Measurements from ENCODE around the gene SSBP2.
A peak's percentile ranks its signal among the peaks of the same experiment; 100 is the strongest.
"Not testable (repeated sequence)": the region's sequence is repeated elsewhere in the genome, so short reads cannot be mapped to it uniquely, and the experiment has no call there.

SSBP2 gene

GRCh38 chr5:81482595-81482994, 268.3 kb downstream of the SSBP2 start:
- DNase-seq (ENCODE audit: low read depth): no peak
- no peak for TF ChIP-seq CTCF (conservative IDR thresholded peaks at IDR 0.05; ENCODE audit: control insufficient read depth, insufficient read depth, low read depth, low read length)
- no peak overlapping the region for H3K4me3 ChIP-seq (ENCODE audit: control insufficient read depth, low read depth, low read length)

GRCh38 chr5:81473395-81473794, 277.5 kb downstream of the SSBP2 start:
- H3K4me3 ChIP-seq (ENCODE audit: control insufficient read depth, low read depth, low read length); DNase-seq (ENCODE audit: low read depth): not testable (repeated sequence)

DNA sequence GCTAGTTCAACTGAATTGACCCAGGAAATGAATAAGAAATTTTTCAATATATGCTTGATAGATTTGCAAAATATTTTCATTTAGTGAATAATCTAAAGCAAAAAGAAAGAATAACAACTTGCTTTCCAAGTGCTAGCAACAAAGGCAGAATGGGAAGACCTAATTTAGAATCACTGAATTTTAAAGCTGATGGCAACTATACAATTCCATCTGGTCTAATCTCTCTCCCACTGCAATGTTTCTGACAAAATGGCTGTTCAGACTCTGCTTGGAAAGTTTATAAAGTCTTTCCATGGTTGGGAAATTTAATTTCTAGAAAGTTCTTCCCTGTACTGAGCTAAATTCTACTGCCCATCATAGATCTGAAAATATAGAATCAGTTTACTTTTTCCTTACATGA, 281.2 kb downstream of the SSBP2 start:
- no peak overlapping the region for H3K4me3 ChIP-seq (ENCODE audit: control insufficient read depth, low read depth, low read length)
- no peak for TF ChIP-seq CTCF (conservative IDR thresholded peaks at IDR 0.05; ENCODE audit: control insufficient read depth, insufficient read depth, low read depth, low read length)
- DNase-seq (ENCODE audit: low read depth): no peak

GRCh38 chr5:81450940-81451339, 300.0 kb downstream of the SSBP2 start:
- H3K4me3 ChIP-seq (ENCODE audit: control insufficient read depth, low read depth, low read length): no peak overlapping the region
- DNase-seq (ENCODE audit: low read depth): peak; percentile 46
- TF ChIP-seq CTCF (conservative IDR thresholded peaks at IDR 0.05; ENCODE audit: control insufficient read depth, insufficient read depth, low read depth, low read length): no peak

- DNase-seq (ENCODE audit: low read depth): no peak
- no peak for TF ChIP-seq CTCF (conservative IDR thresholded peaks at IDR 0.05; ENCODE audit: control insufficient read depth, insufficient read depth, low read depth, low read length)
- no peak overlapping the region for H3K4me3 ChIP-seq (ENCODE audit: control insufficient read depth, low read depth, low read length)
Measured at GRCh38 chr5:81435023-81435422, 315.9 kb downstream of the SSBP2 start.

DNA sequence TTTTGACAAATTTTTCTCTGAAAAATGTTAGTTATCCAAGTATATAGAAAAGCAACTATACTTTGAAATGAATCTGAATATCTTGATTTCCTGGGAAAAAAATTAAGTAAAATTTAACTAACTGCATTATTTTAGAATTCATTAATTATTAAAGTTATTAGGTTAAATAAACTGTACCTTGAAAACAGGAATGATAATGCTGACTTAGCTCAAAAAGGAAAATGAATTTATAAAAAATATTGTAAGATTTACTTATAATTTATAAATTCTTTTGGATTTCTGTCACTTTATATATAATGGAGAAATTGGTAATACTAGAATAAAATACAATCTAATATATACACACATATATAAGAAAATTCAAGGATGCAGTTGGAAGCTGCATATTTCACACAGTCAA, 320.9 kb downstream of the SSBP2 start:
- DNase-seq (ENCODE audit: low read depth): no peak
- TF ChIP-seq CTCF (conservative IDR thresholded peaks at IDR 0.05; ENCODE audit: control insufficient read depth, insufficient read depth, low read depth, low read length): no peak
- no peak overlapping the region for H3K4me3 ChIP-seq (ENCODE audit: control insufficient read depth, low read depth, low read length)

DNA sequence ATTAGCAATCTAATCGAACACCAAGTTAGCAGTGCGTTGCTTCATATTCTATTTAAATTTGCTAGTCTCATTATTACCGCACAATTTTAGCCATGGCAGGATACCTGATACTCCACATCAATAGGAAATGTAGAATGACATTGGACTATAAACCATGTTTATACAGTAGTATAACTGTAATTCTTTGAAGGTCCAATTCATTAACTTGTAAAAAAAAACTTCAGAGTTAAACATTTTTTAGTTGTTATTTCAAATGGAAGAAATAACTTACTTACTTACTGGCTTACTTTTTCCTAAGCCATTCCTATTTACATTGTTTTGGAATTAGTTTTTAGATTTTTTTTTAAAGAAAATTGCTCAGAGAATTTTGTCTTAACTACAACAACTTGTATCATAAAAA, 321.5 kb downstream of the SSBP2 start:
- no peak overlapping the region for H3K4me3 ChIP-seq (ENCODE audit: control insufficient read depth, low read depth, low read length)
- no peak for DNase-seq (ENCODE audit: low read depth)
- no peak for TF ChIP-seq CTCF (conservative IDR thresholded peaks at IDR 0.05; ENCODE audit: control insufficient read depth, insufficient read depth, low read depth, low read length)
